GM12872 (cell line): ENCODE results near the gene ASB10.

Experiments used
- CTCF ChIP-seq: IDR thresholded peaks from 3 replicates; pipeline ENCODE4 v1.5.1; 2011; ENCODE audit warnings: low read depth, mild to moderate bottlenecking, low read length, moderate library complexity; ENCODE audit not compliant: insufficient read depth

Gene ASB10

GRCh38 chr7:151135525-151135845, 51.6 kb downstream of the ASB10 start:
- no peak for TF ChIP-seq CTCF

- no peak for TF ChIP-seq CTCF
Measured at GRCh38 chr7:151134743-151135524, 52.1 kb downstream of the ASB10 start.

DNA sequence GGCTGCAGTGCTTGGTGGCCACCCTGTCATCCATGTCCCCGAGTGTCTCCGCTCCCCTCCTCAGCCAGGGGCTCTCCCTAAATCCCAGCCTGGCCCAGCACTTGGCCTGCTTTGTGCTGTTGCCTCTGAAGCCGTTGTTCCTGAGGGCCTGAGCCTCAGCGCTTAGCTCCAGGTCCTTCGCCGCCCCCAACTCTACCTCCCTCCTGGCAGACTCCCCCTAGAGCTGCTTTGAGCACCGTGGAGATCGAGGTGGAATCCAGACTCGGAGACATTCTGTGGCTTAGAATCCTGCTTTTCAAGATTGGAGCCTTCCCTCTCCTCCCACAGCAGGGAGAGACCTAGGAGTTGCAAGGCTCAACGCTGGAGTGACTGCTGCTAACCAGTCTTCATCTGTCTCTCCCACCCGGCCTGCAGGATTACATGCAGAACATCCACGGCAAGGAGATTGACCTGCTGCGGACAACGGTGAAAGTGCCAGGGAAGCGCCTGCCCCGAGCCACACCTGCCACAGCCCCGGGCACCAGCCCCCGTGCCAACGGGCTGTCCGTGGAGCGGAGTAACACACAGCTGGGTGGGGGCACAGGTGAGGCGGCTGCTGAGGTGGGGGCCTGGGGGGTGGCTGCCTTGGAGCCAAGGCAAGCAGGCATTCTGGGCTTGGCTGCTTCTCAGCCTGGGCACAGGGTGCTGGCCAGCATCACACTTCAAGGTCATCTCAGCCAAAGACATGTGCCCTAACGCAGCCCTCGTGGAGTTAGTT, 52.9 kb downstream of the ASB10 start:
- TF ChIP-seq CTCF: no peak

- no peak for TF ChIP-seq CTCF
Measured at GRCh38 chr7:151133266-151133985, 53.6 kb downstream of the ASB10 start.

DNA sequence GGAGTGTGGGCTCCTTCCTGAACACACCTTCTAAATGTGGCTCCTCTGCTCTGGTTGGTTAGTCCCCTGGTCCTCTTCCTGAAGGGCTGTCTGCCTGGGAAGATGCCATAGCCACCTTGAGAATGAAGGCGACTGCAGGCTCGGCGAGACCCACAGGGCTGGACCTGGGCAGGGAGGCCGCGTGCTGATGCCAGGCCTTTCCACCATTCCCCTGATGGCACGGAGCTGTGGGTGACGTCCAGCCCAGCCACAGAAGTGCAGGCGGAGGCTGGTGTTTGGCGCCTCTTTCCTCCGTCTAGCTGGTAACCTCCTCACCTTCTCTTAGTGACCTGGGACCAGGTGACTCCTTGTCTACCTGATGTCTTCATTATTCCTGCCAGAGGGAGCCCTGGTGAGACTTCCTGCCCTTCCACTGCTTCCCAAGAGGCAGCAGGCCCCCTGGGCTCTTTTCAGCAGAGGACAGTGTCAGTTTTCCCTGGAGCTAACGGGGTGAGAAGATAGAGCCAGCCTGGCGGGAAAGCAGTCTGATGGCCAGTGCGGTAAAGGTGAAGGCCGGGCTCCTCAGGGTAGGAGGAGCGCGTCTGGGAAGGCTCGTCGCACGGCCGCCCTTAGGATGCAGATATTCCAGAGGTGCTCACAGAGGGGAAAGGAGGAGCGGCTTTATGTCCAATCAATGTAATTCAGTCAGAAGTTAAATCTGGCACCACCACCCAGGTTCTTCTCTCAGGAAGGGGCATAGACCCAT, 54.4 kb downstream of the ASB10 start:
- TF ChIP-seq CTCF: no peak

DNA sequence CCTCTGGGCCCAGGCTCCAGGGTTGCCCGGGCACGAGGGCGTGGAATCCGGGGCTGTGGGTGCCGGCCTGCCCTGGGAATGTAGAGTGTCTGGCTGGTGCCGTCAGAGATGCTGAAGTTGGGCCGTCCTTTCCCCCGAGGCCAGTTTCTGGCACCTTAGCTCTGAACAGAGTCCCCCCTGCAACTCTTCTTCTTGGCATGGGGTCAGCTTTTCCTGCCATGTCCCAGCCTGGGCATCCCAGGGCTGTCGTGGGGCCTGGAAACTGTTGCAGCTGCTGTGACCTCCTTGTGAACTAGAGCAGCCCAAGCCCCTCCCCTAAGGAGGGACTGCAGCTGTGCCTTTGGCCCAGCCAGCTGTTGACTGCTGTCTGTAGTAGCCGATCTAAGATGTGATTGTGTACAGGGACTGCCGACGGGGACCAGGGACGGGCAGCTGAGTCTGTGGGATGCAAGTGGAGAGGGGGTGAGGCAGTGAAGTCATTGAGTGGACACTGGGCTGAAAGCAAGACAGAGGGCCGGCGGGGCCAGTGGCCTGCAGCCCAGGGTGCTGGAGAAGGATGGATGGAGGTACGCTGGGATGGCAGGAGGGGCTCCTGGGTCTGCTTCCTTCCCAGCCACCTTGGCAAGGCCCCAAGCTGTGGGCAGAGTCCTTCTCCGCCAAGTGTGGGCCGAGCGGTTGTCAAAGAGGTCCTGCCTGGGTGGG, 55.3 kb downstream of the ASB10 start:
- TF ChIP-seq CTCF: no peak
